GM18520 (cell line): ENCODE measurements around the gene CTSV.
"Not testable (repeated sequence)": the region's sequence is repeated elsewhere in the genome, so short reads cannot be mapped to it uniquely, and the experiment has no call there.

ENCODE experiments used
- ATAC-seq: cut with Tn5 transposase; IDR thresholded peaks from one replicate; pipeline ENCODE4 v1.9.1; 2021; ENCODE audit not compliant: unreplicated experiment

Gene CTSV

GRCh38 chr9:97038611-97039513, at the start of gene CTSV:
CTSV (minus strand) TSS chr9:97039142; CDS start chr9:97038043, 1,099 bp downstream.
- ATAC-seq = peak; percentile 83

GRCh38 chr9:97087668-97088215, 48.8 kb upstream of the CTSV start:
- ATAC-seq = not testable (repeated sequence)

GRCh38 chr9:97084562-97084991, 45.6 kb upstream of the CTSV start:
- ATAC-seq = not testable (repeated sequence)

- no peak for ATAC-seq
Measured at GRCh38 chr9:97078362-97078761, 39.4 kb upstream of the CTSV start.

- ATAC-seq = no peak
Measured at GRCh38 chr9:97077452-97078295, 38.7 kb upstream of the CTSV start.

GRCh38 chr9:97076731-97077451, 37.9 kb upstream of the CTSV start:
- not testable (repeated sequence) for ATAC-seq

- no peak for ATAC-seq
Measured at GRCh38 chr9:97076238-97076637, 37.3 kb upstream of the CTSV start.

GRCh38 chr9:97075289-97075985, 36.5 kb upstream of the CTSV start:
- no peak for ATAC-seq

GRCh38 chr9:97073506-97073905, 34.6 kb upstream of the CTSV start:
- no peak for ATAC-seq

GRCh38 chr9:97072285-97072776, 33.4 kb upstream of the CTSV start:
- ATAC-seq = no peak

GRCh38 chr9:97070325-97070724, 31.4 kb upstream of the CTSV start:
- not testable (repeated sequence) for ATAC-seq

GRCh38 chr9:97067490-97067889, 28.5 kb upstream of the CTSV start:
- no peak for ATAC-seq

GRCh38 chr9:97064176-97064575, 25.2 kb upstream of the CTSV start:
- ATAC-seq = no peak

GRCh38 chr9:97060796-97061195, 21.9 kb upstream of the CTSV start:
- no peak for ATAC-seq

- no peak for ATAC-seq
Measured at GRCh38 chr9:97059626-97060025, 20.7 kb upstream of the CTSV start.

- no peak for ATAC-seq
Measured at GRCh38 chr9:97057651-97058050, 18.7 kb upstream of the CTSV start.

GRCh38 chr9:97055891-97056290, 16.9 kb upstream of the CTSV start:
- ATAC-seq = not testable (repeated sequence)

- no peak for ATAC-seq
Measured at GRCh38 chr9:97053717-97054116, 14.8 kb upstream of the CTSV start.

- no peak for ATAC-seq
Measured at GRCh38 chr9:97052735-97053134, 13.8 kb upstream of the CTSV start.

- no peak for ATAC-seq
Measured at GRCh38 chr9:97046228-97046627, 7.3 kb upstream of the CTSV start.
